GM19328 (cell line): ENCODE results near the gene EEIG2.
"Not testable (repeated sequence)": the region's sequence is repeated elsewhere in the genome, so short reads cannot be mapped to it uniquely, and the experiment has no call there.

Source experiments
- ATAC-seq: cut with Tn5 transposase; IDR thresholded peaks from one replicate; pipeline ENCODE4 v1.9.1; 2021; ENCODE audit warnings: mild to moderate bottlenecking, moderate library complexity; ENCODE audit not compliant: unreplicated experiment

The EEIG2 gene

DNA sequence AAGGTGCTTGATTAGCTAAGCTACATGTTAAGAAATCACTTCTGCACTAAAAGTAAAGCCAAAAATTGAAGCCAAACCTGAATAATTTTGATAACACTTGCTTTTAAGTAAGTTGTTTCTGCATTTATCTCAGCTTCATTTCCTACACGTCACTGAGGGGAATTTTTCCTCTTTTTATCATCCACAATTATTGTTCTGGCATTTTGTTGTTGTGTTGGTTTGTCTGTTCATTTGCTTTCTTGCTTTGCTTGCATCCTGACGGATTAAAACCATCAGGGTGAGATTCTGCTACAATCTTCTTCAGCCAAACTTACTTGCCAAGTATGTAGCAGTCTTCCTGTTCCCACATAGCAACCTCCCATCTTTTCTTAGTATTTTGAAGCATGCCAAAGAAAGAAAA, 18.0 kb upstream of the EEIG2 start:
- no peak for ATAC-seq

DNA sequence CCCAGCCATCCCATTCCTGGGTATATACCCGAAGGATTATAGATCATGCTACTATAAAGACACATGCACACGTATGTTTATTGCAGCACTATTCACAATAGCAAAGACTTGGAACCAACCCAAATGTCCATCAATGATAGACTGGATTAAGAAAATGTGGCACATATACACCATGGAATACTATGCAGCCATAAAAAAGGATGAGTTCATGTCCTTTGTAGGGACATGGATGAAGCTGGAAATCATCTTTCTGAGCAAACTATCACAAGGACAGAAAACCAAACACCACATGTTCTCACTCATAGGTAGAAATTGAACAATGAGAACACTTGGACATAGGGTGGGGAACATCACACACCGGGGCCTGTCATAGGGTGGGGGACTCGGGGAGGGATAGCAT, 12.4 kb upstream of the EEIG2 start:
- not testable (repeated sequence) for ATAC-seq

- ATAC-seq = peak; percentile 70
These were observed 8.6 kb upstream of the EEIG2 start for GRCh38 chr1:108551137-108551862.

- ATAC-seq = no peak
These were observed 6.0 kb upstream of the EEIG2 start for GRCh38 chr1:108553905-108554304.

- no peak for ATAC-seq
These were observed 5.0 kb upstream of the EEIG2 start for GRCh38 chr1:108554682-108555427.

- ATAC-seq = no peak
These were observed 3.8 kb upstream of the EEIG2 start for GRCh38 chr1:108556066-108556465.

DNA sequence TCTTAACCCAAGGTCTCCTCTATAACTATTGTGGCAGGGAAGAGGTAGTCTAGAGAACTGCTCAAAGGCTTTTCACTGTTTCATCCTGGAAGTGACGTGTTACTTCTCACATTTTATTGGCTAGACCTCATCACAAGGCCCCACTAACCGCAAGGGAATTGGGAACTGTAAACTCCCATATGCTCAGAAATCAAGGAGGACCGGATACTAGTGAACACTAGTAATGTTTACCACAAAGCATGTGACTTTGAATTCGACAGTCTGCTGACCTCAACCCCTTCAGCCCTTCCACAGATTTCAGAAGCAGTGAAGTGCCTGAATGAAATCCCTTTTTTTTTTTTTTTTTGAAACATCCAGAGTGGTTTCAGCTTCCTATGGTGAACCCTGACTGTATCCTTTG, 3.4 kb upstream of the EEIG2 start:
- ATAC-seq = no peak

DNA sequence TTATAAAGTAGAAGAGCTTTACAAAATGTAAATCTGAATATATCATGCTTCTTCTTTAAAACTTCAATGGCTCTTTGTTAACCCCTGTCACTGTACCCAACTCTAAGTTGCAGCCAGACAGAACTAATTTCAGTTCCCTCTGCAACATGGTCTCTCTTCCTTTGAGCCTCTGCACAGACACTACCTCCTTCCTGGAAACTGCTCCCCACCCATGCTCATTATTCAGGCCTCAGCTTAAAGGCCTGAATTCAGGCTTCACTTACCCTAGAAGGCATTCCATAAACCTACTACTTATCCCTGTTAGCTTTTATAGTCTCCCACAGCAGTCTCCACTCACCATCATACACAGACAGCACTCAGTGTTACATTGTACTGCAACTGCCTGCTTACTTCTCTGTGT, 2.6 kb upstream of the EEIG2 start:
- ATAC-seq = no peak

- ATAC-seq = peak; percentile 39
These were observed 431 bp downstream of the EEIG2 start for GRCh38 chr1:108560189-108560873.

GRCh38 chr1:108560874-108561459, 1.1 kb downstream of the EEIG2 start:
- peak; percentile 21 for ATAC-seq

DNA sequence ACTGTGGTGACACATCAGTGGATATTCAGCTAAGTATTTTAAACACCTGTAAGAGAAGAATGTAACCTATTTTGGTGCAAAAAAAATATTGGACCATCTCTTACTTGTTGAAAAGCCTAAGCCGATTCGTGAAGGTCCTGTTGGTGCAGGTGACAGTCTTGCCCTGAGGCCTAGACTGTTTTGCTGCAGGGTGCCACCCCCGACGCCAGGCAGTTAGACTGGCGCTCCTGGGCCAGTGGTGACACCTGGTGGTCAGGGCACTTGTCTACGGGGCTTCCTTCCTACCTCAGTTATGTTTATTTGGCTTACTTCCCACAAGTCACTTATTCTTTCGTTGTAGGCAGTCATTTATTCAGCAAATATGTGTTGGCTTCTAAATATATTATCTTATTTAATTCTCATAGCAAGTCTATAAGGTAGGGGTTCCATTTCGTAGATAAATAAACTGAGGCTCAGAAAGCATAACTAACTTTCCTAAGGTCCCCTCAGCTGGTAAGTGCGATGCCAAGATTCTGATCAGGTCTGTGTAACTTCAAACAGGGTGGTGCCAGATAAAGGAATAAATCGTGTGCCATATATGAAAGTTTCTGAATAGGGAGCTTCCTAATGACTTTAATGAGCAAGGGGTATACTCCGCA, 1.9 kb downstream of the EEIG2 start:
- ATAC-seq = no peak

- ATAC-seq = no peak
These were observed 3.9 kb downstream of the EEIG2 start for GRCh38 chr1:108563808-108564207.

- no peak for ATAC-seq
These were observed 5.2 kb downstream of the EEIG2 start for GRCh38 chr1:108565081-108565480.

GRCh38 chr1:108565512-108565911, 5.6 kb downstream of the EEIG2 start:
- ATAC-seq = no peak

DNA sequence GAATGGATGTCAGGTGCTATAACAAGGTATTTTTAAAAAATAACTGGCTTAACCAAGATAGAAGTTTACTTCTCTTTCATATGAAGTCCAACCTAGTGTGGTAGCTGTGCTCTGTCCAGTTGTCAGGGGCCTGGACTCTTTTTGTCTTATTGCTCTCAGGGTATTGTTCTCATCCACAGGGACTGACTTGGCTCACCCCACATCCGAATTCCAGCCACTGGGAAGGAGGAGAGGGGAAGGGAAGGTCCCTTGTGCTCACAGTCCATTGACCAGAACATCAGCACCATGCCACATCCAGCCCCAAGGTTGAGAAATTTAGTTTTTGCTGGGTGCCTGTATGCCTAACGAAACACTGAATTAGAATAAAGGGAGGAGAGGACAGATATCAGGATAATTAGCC, 8.7 kb downstream of the EEIG2 start:
- no peak for ATAC-seq

GRCh38 chr1:108569097-108569728, 9.3 kb downstream of the EEIG2 start:
- no peak for ATAC-seq

GRCh38 chr1:108570128-108570527, 10.2 kb downstream of the EEIG2 start:
- peak; percentile 99 for ATAC-seq

DNA sequence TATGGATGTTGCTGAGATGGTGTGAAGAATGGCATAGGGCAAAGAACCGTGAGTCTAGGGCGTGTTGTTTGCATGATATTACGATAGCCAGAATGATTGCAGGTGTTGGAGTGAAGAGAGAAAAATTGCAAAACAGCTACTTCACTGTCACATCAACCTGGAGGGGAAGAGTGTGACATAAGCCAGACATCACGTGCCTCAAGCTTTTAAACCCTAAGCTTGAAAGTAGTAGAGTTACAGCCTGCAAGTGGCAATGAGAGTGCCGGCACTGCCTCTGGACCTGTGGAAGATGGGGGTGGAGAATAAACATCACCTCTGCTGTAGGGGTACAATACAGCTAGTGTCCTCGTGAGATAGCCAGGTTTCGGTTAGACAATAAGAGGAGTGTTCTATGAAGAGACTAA, 11.1 kb downstream of the EEIG2 start:
- no peak for ATAC-seq

DNA sequence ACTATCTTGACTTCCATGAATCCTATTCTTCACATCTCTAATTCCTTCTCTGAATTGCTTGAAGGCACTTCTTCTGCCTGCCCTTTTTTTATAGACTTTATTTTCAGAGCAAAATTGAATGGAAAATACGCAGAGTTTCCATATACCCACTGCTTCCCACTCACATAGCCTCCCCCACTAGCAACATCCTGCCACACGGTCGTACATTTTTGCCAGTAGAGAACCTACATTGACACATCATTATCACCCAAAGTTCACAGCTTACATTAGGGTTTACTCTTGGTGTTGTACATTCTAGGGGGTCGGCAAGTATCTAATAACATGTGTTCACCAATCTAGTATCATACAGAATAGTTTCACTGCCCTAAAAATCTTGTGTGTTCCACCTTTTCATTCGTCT, 12.3 kb downstream of the EEIG2 start:
- ATAC-seq = no peak

- no peak for ATAC-seq
These were observed 13.3 kb downstream of the EEIG2 start for GRCh38 chr1:108573183-108573582.

DNA sequence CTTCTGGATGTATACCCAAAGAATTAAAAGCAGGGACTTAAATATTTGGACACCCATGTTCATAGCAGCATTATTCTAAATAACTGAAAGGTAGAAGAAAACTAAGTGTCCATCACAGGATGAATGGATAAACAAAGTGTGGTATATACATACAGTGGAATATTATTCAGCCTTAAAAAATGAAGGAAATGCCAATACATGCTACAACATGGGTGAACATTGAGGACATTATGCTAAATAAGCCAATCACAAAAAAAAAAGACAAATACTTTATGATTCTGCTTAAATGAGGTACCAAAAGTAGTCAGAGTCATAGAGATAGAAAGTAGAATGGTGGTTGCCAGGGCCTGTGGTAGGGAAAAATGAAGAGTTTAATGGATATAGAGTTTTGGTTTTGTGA, 14.1 kb downstream of the EEIG2 start:
- no peak for ATAC-seq
